ENCODE data around the gene RNF5.

DNA sequence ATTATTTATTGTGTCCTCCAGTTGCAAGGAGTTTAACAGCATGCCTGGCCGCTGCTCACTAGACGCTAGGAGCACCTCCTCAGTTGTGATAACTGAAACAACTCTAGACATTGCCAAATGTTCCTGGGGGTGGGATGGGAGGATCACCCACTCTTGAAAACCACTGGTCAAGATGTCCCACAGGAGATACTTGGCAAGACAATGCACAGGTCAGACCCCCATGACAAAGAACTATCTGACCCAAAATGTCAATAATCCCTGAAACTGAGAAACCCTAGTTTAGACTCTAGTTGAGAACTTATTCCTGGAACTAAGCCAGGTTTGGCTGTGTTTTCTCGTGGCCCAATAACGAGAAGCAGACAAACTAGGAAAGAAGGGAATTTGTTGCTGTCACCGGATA, 38.6 kb upstream of the RNF5 start:
- TF ChIP-seq, protein P1, sequence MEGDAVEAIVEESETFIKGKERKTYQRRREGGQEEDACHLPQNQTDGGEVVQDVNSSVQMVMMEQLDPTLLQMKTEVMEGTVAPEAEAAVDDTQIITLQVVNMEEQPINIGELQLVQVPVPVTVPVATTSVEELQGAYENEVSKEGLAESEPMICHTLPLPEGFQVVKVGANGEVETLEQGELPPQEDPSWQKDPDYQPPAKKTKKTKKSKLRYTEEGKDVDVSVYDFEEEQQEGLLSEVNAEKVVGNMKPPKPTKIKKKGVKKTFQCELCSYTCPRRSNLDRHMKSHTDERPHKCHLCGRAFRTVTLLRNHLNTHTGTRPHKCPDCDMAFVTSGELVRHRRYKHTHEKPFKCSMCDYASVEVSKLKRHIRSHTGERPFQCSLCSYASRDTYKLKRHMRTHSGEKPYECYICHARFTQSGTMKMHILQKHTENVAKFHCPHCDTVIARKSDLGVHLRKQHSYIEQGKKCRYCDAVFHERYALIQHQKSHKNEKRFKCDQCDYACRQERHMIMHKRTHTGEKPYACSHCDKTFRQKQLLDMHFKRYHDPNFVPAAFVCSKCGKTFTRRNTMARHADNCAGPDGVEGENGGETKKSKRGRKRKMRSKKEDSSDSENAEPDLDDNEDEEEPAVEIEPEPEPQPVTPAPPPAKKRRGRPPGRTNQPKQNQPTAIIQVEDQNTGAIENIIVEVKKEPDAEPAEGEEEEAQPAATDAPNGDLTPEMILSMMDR (IDR thresholded peaks at IDR 0.05) = no peak
- TF ChIP-seq, protein P2, sequence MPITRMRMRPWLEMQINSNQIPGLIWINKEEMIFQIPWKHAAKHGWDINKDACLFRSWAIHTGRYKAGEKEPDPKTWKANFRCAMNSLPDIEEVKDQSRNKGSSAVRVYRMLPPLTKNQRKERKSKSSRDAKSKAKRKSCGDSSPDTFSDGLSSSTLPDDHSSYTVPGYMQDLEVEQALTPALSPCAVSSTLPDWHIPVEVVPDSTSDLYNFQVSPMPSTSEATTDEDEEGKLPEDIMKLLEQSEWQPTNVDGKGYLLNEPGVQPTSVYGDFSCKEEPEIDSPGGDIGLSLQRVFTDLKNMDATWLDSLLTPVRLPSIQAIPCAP (CRISPR knock-in tag; IDR thresholded peaks at IDR 0.05) = no peak
- TF ChIP-seq ZNF416 (CRISPR knock-in tag; IDR thresholded peaks at IDR 0.05) (no peak), ELF4 (CRISPR knock-in tag; IDR thresholded peaks at IDR 0.05; ENCODE audit: low read depth) (no peak)
- TF ChIP-seq, protein P3, sequence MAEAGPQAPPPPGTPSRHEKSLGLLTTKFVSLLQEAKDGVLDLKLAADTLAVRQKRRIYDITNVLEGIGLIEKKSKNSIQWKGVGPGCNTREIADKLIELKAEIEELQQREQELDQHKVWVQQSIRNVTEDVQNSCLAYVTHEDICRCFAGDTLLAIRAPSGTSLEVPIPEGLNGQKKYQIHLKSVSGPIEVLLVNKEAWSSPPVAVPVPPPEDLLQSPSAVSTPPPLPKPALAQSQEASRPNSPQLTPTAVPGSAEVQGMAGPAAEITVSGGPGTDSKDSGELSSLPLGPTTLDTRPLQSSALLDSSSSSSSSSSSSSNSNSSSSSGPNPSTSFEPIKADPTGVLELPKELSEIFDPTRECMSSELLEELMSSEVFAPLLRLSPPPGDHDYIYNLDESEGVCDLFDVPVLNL (CRISPR knock-in tag; IDR thresholded peaks at IDR 0.05; ENCODE audit: borderline replicate concordance, low read depth) = no peak
- TF ChIP-seq, protein P4, sequence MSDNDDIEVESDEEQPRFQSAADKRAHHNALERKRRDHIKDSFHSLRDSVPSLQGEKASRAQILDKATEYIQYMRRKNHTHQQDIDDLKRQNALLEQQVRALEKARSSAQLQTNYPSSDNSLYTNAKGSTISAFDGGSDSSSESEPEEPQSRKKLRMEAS (CRISPR knock-in tag; IDR thresholded peaks at IDR 0.05) = no peak
